HG03039 (cell line): ENCODE results near the gene CDH6.

Experiments used
- ATAC-seq: cut with Tn5 transposase; IDR thresholded peaks from one replicate; pipeline ENCODE4 v1.9.1; 2021; ENCODE audit warnings: mild to moderate bottlenecking, moderate library complexity; ENCODE audit not compliant: unreplicated experiment

CDH6 gene

DNA sequence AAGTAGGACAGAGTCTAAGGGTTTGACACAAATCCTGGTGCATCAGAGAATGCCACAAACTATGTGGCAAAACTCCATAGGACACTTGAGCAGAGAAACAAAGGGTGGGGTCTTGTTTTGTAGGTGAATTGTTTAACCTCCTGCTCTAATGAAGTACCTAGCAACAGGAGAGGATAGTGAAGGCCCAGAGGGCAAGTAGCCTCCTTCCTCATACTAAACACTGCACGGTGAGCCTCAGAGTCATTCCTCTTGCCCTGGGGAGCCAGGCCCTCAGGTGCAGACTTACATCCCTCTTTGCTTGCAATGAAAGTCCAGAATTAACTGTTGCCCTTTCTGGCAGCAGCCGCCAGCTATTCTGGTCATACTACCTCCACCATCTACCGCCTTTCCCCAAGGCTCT lies 172.3 kb downstream of the CDH6 start:
- ATAC-seq = no peak

DNA sequence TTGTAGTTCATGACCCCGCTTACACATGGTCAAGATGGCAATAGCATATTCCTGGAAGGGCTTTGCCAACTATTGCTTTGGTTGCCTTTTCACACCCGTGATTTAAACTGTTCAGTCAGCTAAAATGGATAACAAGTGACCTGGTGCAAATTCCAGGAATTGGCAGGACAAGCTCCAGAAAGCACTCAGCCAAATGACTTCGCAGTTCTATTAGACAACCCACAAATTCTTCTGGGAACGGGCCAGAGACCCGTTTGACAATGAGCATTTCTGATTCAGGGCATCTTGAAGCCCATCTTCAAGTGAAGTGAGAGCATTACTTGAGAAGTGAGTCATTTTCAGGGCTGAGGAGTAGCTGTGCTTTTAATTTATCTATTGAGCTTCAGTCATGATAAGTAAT lies 173.5 kb downstream of the CDH6 start:
- ATAC-seq = no peak

DNA sequence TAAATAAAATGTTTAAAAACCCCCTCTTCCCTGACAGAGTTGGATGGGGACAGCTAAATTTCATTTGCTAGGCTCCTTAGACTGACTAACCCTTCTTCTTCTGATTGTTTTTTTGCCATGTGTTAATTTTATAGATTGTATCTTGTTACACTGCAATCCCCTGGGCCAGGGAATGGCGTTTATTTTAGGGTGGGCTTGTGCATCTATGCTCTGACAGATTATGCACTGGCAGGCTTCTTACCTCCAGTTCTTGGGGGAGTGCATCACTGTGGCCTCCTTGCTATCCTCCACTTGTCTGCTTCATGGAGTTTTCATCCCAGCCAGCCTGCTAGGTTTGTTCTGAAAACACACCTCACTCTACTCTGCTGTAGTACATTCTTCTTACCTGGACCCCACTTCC lies 178.6 kb downstream of the CDH6 start:
- no peak for ATAC-seq

DNA sequence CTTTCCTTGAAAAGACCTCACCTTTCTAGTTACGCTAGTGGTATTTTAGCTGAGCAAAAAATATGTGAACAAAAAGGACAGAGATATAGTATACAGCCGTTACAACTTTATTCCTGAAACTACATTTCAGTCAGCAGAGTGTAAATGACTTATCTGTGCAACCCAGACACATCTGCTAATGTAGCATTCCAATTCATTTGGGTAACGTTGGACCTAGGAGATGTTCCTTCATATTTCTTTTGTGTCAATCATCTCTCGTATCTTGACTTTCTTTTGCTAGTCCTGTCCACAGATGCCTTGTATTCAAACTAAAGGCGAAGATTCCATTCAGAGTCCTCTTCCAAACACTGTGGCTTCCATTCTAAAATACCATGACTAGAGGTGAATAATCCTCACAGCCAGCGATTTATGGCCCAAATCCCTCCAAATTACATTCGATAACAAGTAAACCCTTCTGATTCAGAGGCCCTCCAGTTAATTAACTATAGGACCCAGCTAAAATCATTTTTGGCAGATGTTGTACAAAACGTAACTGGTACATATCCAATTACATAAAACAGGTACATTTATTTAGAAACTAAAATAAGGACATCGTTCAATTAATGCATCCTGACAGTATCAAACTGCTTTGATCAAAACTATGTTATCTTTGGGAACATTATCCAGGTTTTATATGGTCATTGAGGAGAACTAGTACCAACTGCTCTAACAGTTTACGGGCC lies 182.7 kb downstream of the CDH6 start:
- no peak for ATAC-seq

DNA sequence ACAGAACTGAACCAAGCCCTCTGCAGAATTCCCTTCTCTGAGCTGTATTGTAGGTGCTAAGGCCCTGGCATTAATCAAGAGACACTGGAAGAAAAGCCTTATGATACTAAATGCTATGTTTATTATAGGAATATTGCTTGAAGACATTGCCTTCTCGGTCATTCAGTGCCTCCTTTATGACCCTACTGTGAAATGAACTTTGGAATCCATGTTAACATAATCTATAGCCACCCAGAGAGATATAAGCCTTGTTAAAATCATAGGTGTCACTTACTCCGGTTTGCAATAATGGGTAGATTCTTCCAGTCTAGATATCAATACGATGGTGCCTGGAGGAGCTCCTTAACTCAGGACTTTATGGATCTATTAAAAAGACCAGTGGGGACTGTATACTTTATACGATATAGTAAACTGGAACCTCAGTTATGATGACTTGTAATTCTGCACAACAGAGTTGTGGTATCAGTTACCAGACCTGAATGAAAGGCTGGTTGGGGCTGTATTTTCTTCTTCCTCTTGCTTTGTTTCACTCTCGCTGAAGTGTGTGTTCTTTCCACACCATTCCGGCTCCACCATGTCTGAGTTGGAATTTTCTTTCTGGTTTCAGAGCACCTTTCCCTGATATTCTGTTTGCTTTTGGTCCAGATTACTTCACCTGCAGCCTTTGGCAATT lies 183.9 kb downstream of the CDH6 start:
- no peak for ATAC-seq

DNA sequence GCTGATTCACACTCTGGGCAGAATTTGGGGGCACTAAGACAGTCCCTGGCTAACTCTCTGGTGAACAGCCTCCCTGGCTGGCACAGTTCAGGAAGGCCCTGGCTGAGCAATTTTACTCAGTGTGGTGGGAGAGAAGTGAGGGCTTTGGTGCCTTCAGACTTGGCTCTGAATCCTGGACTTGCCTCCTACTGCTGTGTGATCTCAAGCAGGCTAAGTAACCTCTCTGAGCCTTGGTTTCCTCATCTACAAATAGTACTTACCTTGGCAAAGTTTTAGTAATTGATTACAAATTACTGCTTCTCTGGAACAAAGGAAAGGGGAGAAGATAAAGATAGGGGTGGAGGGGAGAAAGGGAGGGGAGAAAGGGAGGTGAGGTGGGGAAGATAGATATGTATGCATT lies 184.7 kb downstream of the CDH6 start:
- no peak for ATAC-seq
